ENCODE results near the gene RABIF.
A peak's percentile ranks its signal among the peaks of the same experiment; 100 is the strongest.
"Not testable (repeated sequence)": the region's sequence is repeated elsewhere in the genome, so short reads cannot be mapped to it uniquely, and the experiment has no call there.

RABIF gene

DNA sequence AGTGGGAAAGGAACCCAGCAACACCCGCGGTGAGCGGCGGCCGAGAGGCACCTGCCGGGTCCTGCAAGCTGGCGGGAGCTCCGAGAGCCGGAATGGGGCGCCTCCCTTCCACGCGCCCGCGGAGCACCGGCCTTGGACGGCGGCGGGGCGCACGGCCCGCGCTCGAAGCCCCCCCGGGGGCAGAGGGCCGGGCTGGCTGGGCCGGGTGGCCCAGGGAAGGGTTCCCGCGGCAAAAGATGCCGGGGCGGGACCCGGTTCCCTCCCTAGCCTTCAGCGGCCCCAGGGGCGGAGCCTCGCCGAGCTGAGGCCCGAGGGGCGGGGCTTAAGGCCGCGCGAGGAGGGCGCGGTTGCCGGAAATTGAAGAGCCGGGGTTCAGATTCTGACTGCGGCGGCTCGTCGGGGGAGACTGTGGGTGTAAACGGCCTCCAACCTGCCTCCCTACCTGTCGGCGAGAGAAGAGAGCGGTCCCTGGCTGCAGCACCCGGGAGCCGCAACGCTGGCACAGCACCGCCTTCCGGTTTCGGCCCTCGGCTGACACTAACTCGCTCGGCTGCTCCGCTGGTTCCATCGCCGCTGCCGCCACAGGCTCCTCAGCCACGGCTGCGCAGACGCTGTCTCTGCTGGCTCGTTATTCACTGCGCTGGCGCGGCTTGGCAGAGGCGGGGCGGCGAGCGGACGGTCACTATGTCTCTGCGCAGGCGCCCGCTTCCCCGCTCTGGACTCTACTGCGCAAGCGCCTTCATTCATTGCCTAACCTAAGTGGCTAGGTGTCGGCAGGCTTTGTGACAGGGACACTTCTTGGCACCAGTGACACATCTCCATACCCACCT, at the start of gene RABIF:
TSS of gene RABIF (minus strand) at position 619 of the 830 bp plus-strand sequence. CDS start at position 568, 51 bp downstream.
- H3K27ac ChIP-seq, result peak within 1 kb of the TSS; percentile 87

DNA sequence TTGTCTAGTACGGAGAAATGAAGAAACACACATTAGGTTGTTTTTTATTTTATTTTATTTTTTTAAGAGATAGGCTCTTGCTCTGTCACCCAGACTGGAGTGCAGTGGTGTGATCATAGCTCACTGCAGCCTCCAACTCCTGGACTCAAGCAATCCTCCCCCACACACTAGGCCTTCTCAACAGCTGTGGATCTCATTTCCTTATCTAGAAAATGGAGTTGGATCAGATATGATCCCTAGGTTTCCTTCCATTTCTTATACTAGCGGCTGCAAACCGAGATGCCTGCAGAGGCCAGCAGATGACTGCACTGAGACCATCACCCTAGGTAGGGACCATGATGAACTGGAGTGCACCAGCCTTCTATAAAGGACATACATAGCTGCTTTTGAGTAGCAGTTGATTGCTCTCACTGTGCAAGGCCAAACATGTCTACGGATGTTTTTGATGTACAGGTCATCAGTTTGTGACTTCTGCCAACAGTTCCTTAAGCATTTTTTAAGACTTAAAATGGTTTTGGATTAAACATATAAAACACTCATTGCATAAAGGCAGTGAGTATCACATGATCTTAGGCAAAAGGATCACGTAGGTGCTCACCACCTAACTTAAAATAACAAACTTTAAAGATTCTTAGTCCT, 49.5 kb upstream of the RABIF start:
- H3K27ac ChIP-seq, result no peak overlapping the region
- DNase-seq (ENCODE audit: low read depth, low spot score), result no peak

More for the DNA sequence above, at the start of gene RABIF:
- DNase-seq (ENCODE audit: low read depth, low spot score), result peak; percentile 78

DNA sequence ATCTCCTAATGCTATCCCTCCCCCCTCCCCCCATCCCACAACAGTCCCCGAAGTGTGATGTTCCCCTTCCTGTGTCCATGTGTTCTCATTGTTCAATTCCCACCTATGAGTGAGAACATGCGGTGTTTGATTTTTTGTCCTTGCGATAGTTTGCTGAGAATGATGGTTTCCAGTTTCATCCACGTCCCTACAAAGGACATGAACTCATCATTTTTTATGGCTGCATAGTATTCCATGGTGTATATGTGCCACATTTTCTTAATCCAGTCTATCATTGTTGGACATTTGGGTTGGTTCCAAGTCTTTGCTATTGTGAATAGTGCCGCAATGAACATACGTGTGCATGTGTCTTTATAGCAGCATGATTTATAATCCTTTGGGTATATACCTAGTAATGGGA, 47.5 kb upstream of the RABIF start:
- not testable (repeated sequence) for DNase-seq (ENCODE audit: low read depth, low spot score); H3K27ac ChIP-seq

DNA sequence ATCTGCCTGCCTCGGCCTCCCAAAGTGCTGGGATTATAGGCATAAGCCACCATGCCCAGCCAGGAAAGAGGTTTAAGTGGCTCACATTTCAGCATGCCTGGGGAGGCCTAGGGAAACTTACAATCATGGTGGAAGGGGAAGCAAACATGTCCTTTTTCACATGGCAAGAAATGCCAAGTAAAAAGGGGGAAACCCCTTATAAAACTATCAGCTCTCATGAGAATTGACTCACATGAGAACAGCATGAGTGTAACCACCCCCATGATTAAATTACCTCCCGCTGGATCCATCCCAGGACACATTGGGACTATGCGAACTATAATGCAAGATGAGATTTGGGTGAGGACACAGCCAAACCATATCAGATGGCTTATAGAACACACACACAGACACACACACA, 46.9 kb upstream of the RABIF start:
- H3K27ac ChIP-seq, result no peak overlapping the region
- no peak for DNase-seq (ENCODE audit: low read depth, low spot score)

DNA sequence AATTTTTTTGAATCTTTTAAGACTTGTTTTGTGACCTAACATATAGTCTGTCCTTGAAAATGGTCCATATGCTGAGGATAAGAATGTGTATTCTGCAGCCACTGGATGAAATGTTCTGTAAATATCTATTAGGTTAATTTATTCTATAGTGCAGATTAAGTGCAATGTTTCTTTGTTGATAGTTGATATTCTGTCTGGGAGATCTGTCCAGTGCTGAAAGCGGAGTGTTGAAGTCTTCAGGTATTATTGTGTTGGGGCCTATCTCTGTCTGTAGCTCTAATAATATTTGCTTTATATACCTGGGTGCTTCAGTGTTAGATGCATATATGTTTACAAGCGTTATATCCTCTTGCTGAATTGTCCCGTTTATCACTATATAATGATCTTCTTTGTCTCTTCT, 45.8 kb upstream of the RABIF start:
- no peak overlapping the region for H3K27ac ChIP-seq
- no peak for DNase-seq (ENCODE audit: low read depth, low spot score)

DNA sequence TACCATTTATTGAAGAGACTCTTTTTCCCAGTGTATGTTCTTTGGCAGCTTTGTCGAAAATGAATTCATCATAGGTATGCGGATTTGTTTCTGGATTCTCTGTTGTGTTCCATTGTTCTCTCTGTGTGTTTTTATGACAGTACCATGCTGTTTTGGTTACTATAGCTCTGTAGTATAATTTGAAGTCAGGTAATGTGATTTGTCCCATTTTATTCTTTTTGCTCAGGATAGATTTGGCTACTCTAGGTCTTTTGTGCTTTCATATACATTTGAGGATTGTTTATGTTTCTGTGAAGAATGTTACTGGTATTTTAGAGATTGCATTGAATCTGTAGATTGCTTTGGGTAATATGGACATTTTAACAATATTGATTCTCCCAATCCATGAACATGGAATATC, 43.5 kb upstream of the RABIF start:
- no peak for DNase-seq (ENCODE audit: low read depth, low spot score)
- no peak overlapping the region for H3K27ac ChIP-seq

DNA sequence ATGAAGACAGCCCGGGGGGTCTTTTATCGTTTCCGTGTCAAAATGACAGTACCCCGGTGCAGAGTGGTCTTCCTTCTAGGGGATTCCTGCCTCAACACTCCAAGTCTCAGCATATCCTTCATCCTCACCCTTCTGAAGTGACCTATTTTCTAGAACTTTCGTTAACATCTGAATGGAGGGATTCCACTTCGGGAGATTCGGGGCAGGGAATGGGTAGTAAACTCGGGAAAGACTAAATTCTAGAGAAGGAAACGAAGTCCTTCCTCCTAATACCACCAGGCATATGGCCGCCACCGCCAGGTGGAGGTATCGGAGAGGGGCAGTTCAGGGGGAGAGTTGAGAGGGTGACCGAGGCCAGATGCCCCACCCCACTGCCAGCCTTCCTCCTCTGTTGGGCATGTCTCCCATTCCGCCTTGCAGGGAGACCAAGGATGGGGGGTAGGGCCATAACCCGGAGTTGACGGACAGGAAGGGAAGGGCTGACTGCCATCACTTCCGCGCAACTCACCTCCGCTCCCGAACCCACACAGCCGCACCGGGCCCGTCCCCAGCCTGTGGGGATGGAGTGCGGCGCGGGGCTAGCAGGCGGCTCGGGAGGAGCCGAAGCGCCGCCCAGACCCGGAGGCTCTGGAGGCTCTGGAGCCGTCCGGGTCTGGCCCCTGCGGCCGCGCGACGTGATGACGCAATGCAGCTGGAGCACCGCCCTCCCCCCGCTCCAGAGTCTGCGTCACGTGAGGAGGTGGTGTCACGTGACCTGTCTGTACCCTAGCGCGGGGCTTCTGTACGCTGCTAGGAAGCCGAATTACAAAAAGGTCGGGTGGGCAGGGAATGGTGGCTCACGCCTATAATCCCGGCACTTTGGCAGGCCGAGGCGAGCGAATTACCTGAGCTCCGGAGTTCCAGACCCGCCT, 37.9 kb upstream of the RABIF start, which contains the start of gene KLHL12:
TSS of gene KLHL12 (minus strand) at position 654 of the 911 bp plus-strand sequence. CDS start 2,072 bp downstream, outside the sequence.
- H3K27ac ChIP-seq, result peak within 1 kb of the TSS; percentile 94
- peak; percentile 81 for DNase-seq (ENCODE audit: low read depth, low spot score)

DNA sequence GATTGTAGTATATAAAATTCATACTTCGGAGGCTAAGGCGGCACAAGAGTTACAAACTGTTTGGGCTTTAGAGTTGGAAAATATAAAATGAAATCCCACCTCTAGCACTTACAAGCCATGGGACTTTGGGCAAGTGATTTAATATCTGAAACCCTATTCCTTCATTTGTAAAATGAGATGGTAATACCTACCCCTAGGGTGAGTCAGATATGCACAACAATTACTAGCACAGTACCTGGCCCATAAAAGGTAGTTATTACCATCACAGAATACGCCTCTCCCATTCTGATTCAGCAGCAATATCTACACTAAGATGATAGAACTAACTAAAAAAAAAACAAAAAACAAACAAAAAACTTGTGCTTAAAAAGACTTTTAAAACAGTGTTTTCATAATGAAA, 34.6 kb upstream of the RABIF start:
- DNase-seq (ENCODE audit: low read depth, low spot score), result no peak
- H3K27ac ChIP-seq, result peak overlapping the region; percentile 11

DNA sequence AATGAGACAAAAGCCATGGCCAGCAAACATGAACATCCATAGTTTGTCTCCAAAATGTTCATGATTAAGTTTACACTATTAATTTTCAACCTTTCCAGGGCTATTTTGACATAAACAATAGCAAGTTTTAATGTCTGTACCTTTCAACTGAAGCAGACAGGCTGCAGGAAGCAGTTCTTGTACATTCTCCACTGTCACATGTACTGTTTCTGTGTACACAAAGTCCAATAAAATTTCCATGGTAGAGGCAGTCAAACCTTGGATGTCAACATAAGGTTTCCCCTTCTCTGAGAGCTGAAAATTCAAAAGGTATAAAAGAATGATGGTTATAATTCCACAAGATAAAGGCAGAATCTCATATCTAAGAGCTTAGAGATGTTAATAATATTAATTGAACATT, 30.7 kb upstream of the RABIF start:
- no peak overlapping the region for H3K27ac ChIP-seq
- no peak for DNase-seq (ENCODE audit: low read depth, low spot score)

DNA sequence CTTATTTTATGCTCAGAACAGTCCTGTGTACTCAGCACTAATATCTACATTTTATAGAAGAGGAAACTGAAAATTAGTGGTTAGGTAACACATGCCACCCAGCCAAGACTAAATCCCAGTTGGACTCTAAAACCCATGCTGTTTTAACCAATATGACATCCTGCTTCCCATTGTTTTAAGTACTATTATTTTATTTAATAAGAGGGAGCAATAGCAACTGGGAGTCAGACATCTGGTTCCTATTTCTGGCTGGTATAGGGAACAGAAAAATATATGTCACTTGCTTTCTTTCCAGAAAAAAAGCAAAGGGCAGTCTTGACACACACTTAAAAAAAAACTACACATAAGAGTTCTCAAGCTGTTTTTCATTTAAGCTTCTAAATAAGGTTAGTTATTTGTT, 26.2 kb upstream of the RABIF start:
- no peak for DNase-seq (ENCODE audit: low read depth, low spot score)
- no peak overlapping the region for H3K27ac ChIP-seq

DNA sequence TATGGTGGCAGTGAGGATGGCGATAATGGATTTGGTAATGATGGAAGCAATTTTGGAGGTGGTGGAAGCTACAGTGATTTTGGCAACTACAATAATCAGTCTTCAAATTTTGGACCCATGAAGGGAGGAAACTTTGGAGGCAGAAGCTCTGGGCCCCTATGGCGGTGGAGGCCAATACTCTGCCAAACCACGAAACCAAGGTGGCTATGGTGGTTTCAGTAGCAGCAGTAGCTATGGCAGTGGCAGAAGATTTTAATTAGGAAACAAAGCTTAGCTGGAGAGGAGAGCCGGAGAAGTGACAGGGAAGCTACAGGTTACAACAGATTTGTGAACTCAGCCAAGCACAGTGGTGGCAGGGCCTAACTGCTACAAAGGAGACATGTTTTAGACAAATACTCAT, 23.5 kb upstream of the RABIF start:
- DNase-seq (ENCODE audit: low read depth, low spot score); H3K27ac ChIP-seq: not testable (repeated sequence)

DNA sequence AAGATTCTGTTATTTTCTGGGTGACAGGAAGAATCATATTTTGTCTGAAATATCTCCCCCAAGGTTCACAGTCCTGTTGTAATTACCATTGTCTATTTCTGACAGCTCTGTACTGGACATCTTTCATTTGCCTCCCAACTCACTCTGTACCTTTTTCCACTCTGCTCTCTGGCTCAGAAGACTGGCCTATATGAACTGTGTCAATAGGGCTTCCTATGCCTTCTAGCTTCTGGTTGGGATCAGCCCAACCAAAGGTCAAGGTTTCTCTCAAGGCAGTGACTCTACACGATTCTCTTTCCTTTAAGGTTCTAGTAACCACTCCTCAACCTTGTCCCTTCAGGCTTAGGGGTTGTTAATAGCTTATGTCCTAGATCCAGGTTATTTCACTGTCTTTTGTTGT, 20.5 kb upstream of the RABIF start:
- DNase-seq (ENCODE audit: low read depth, low spot score), result no peak
- no peak overlapping the region for H3K27ac ChIP-seq

DNA sequence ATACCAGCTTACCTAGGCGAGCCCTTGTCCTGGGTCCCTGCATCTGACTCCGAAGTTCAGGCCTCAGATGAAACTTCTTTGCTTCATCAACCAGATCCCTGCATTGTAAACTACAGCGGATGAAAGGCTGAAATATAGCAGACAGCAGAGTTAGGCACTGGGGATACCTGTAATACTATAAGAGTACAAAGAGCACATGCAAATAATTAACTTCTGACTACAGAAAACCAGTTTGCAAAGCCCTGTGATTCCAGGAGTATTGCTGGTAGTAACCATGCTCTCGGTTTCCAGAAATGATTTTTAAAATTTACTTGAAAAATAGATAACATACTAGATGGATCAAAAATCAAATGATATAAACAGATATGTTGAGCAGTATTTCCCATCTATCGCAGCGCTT, 20.0 kb upstream of the RABIF start:
- no peak for DNase-seq (ENCODE audit: low read depth, low spot score)
- no peak overlapping the region for H3K27ac ChIP-seq

DNA sequence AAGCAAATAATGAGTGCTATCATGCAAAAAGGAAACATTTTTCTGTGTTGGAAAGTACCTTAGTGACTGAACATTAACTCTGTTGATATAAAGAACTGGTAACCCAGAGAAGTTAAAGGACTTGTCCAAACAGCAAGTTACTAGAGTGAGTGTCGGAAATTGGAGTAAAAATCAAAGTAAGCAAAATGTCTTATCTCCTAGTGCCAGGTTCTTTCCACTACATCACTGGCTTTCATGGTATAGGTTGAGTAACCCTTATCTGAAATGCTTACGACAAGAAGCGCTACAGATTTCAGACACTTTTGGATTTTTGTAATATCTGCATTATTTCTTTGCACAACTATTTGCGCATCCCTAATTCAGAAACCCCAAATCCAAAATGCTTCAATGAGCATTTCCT, 16.4 kb upstream of the RABIF start:
- DNase-seq (ENCODE audit: low read depth, low spot score), result no peak
- H3K27ac ChIP-seq, result no peak overlapping the region

DNA sequence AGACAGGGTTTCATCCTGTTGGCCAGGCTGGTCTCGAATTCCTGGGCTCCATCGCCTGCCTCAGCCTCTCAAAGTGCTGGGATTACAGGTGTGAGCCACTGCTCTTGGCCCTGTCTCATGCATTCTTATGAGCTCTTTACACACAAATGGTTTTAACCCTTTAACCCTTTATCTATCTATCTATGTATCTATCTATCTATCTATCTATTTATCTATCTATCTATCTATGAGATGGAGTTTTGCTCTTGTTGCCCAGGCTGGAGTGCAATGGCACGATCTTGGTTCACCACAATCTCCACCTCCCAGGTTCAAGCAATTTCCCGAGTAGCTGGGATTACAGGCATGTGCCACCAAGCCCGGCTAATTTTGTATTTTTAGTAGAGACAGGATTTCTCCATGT, 14.9 kb upstream of the RABIF start:
- H3K27ac ChIP-seq; DNase-seq (ENCODE audit: low read depth, low spot score): not testable (repeated sequence)

DNA sequence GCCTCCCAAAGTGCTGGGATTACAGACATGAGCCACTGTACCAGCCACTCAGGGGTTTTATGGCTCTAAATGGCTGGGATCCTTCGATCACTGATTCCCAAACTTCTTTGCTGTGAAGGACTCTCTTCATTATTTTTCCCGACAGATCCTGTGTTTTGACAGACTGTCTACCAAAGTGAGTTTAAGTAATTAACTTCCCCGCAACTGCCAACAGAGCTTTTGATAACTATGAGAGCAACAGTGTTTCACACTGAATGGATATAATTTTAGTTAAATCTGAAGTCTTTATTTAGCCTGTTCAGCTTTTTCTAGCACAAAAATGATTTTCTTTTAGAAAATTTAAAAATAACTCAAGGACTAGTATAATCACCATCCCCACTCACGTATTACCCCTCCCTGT, 12.6 kb upstream of the RABIF start:
- no peak for DNase-seq (ENCODE audit: low read depth, low spot score)
- H3K27ac ChIP-seq, result no peak overlapping the region

DNA sequence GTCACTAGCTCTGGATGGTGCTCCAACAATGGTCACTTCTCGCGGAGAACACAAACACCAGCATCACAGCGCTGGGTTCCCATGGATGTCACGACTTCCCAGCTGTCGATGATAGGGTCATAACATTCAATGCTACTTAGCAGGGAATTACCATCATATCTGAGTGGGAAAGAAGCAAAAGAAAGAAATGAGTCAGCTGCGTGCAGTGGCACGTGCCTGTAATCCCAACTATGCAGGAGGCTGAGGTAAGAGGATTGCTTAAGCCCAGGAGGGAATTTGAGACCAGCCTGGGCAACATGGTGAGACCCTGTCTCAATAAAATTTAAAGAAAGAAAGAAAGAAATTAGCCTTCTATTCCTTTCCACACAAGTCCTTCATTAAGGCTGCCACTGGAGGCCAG, 3.6 kb upstream of the RABIF start:
- DNase-seq (ENCODE audit: low read depth, low spot score), result no peak

DNA sequence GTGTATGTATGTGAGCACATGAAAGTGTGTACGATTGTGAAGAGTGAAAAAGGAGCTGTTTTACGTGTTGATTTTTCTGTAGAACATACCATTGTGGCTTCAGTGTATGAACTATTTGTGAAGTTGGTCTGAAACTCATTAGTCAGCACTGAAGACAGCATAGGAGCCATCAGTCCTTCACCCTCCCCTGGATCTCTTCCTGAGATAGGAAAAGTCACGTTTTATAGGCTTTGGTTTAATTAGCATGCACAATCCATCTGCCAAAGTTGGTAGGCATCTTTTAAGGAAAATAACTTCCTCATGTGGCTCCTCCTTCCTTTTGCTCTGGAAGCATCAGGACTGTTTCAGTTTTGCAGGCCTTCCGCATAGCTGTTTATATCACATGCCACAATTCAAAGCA, 1.4 kb upstream of the RABIF start:
- DNase-seq (ENCODE audit: low read depth, low spot score), result no peak
- H3K27ac ChIP-seq, result no peak overlapping the region

More for the DNA sequence above, 3.6 kb upstream of the RABIF start:
- H3K27ac ChIP-seq, result no peak overlapping the region

DNA sequence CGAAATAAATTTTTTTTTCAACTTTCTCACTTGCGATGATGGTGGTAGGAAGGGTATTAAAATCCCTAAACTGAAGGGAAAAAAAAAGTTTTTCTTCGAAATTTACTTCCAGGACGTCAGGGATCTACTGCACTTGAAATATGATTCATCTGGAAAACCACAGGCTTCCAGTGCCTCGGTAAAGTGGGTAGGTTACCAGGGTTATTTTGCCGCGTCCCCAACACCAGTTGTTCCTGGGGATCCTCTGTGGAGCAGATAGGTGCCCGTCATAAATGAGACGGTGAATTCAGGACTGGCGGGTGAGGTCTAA, 773 bp downstream of the RABIF start:
- no peak for DNase-seq (ENCODE audit: low read depth, low spot score)

DNA sequence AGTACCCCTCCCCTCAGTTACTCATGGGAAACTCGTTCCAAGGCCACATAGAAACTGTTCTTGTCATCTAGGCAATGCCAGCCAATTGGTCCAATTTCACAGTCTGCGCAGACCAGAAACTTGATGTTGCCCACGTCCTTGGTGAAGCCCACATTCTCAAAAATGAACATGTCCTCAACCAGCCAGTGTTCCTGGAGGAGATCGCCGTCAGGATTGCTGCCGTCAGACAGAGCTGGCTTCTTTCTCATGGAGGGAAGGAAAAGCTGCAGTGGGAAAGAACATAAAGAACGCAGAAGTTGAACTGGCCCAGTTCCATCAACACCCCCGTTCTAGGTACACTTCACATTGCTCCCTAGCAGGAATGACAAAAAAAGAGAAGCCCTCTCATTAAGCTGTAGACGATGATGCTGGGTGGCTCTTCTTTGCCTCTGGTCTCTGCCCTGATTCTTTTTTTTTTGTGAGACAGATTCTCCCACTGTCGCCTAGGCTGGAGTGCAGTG, 7.9 kb downstream of the RABIF start:
- no peak for DNase-seq (ENCODE audit: low read depth, low spot score)
- H3K27ac ChIP-seq, result no peak overlapping the region

More for the DNA sequence above, 773 bp downstream of the RABIF start:
- H3K27ac ChIP-seq, result peak overlapping the region; percentile 87

DNA sequence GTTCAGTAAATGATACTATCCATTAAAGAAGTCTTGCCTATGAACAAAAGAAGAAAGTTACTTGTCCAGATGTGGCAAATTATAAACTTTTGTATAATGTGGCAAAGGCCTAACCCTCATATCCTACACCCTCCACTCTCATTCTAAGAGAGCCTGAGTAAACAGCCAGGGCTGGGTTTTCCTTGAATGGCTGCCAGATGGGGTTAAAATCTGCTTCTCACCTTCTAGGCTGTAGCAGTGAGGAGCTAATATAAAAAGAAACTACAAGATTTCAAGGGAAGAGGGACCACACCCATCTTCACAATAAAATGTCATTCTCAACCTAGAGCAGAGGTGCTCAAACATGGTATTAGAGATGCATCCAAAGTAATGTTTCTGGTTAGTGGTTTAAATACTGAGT, 8.9 kb downstream of the RABIF start:
- no peak for DNase-seq (ENCODE audit: low read depth, low spot score)

More for the DNA sequence above, 8.9 kb downstream of the RABIF start:
- no peak overlapping the region for H3K27ac ChIP-seq
